Astrocyte (in vitro differentiated cells and primary cell): ENCODE results near the gene TMEM97.

ENCODE experiments used
- CTCF ChIP-seq: IDR thresholded peaks from 2 replicates; pipeline ENCODE4 v1.5.1; 2011; ENCODE audit warnings: low read depth, mild to moderate bottlenecking, inconsistent platforms, low read length, moderate library complexity; ENCODE audit not compliant: insufficient read depth
- EZH2 ChIP-seq: IDR thresholded peaks from 2 replicates; pipeline ENCODE4 v1.6.1; 2012; ENCODE audit warnings: mild to moderate bottlenecking, low read length, inconsistent platforms; ENCODE audit not compliant: insufficient read depth

GRCh38 chr17:28290703-28291102 lies 28.3 kb upstream of the TMEM97 start:
- no peak for TF ChIP-seq CTCF
- TF ChIP-seq EZH2: no peak
